ENCODE results near the gene ZNF219. TPM values are rescaled to one million over a fixed set of nuclear protein-coding genes. Genes with fewer than 3 reads are reported as not detected.
"Not testable (repeated sequence)": the region's sequence is repeated elsewhere in the genome, so short reads cannot be mapped to it uniquely, and the experiment has no call there.

Gene ZNF219
- polyA plus RNA-seq, 3 donors: 0.49 to 7.2 (median 0.68) TPM

DNA sequence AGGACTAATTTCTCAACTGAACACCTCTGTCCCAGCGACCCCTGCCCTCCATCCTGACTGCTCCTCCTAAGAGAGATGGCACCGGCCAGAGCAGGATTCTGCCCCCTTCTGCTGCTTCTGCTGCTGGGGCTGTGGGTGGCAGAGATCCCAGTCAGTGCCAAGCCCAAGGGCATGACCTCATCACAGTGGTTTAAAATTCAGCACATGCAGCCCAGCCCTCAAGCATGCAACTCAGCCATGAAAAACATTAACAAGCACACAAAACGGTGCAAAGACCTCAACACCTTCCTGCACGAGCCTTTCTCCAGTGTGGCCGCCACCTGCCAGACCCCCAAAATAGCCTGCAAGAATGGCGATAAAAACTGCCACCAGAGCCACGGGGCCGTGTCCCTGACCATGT is 55.5 kb downstream of the ZNF219 start:
- H3K36me3 ChIP-seq (replicated peaks in 1 of 2; ENCODE audit: control insufficient read depth in 1 of 2, insufficient read depth in 2 of 2, low read length in 2 of 2): no peaks in the 10 kb centered on the region
- Mint-ChIP-seq H3K36me3 (no peaks in the 10 kb centered on the region), H3K4me1 (peaks cover 7% of the 10 kb centered on the region), H3K27me3 (ENCODE audit: low read depth in 3 of 3) (peaks cover 6 to 14% (median 13%) of the 10 kb centered on the region in 3 donors), H3K9me3 (no peaks in the 10 kb centered on the region), H3K4me3 (no peak overlapping the region), H3K27ac (no peak overlapping the region)
- H4K20me1 ChIP-seq (ENCODE audit: insufficient read depth, low read length): no peaks in the 10 kb centered on the region
- H3K4me1 ChIP-seq (ENCODE audit: control insufficient read depth in 1 of 2, insufficient read depth in 2 of 2, low read length in 2 of 2): no peaks in the 10 kb centered on the region
- no peak overlapping the region for H3K9ac ChIP-seq (ENCODE audit: insufficient read depth, low read length, poor library complexity, severe bottlenecking)
- H2AFZ ChIP-seq (ENCODE audit: insufficient read depth, low read depth, low read length, poor library complexity, severe bottlenecking): no peak overlapping the region
- no peaks in the 10 kb centered on the region for H3K9me3 ChIP-seq (replicated peaks in 1 of 2; ENCODE audit: control insufficient read depth in 1 of 2, insufficient read depth in 1 of 2, low read length in 2 of 2)
- H3K4me3 ChIP-seq (replicated peaks in 1 of 3; ENCODE audit: low read depth in 2 of 3, low read length in 3 of 3): no peak overlapping the region
- peaks cover 2 to 38% of the 10 kb centered on the region in 2 donors for H3K27me3 ChIP-seq (ENCODE audit: control insufficient read depth in 2 of 2, insufficient read depth in 2 of 2, low read length in 2 of 2)
- TF ChIP-seq, protein P1, sequence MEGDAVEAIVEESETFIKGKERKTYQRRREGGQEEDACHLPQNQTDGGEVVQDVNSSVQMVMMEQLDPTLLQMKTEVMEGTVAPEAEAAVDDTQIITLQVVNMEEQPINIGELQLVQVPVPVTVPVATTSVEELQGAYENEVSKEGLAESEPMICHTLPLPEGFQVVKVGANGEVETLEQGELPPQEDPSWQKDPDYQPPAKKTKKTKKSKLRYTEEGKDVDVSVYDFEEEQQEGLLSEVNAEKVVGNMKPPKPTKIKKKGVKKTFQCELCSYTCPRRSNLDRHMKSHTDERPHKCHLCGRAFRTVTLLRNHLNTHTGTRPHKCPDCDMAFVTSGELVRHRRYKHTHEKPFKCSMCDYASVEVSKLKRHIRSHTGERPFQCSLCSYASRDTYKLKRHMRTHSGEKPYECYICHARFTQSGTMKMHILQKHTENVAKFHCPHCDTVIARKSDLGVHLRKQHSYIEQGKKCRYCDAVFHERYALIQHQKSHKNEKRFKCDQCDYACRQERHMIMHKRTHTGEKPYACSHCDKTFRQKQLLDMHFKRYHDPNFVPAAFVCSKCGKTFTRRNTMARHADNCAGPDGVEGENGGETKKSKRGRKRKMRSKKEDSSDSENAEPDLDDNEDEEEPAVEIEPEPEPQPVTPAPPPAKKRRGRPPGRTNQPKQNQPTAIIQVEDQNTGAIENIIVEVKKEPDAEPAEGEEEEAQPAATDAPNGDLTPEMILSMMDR (IDR thresholded peaks at IDR 0.05): no peak
- intact Hi-C loops (cut with micrococcal nuclease): no loop called here
- H3K4me2 ChIP-seq (replicated peaks; ENCODE audit: extremely low read depth, low read length, poor library complexity, severe bottlenecking): no peak overlapping the region
- H3K79me2 ChIP-seq (ENCODE audit: insufficient read depth, low read length): no peaks in the 10 kb centered on the region
- DNase-seq: no peak
- WGBS (ENCODE audit: insufficient coverage): 35% methylated on average over 7 of the region's 8 CpGs
- H3K27ac ChIP-seq (ENCODE audit: low read depth in 1 of 2, low read length in 2 of 2): no peak overlapping the region

- H3K27me3 Mint-ChIP-seq (ENCODE audit: low read depth in 3 of 3): peaks cover 6 to 12% (median 11%) of the 10 kb centered on the region in 3 donors
- intact Hi-C loops (cut with micrococcal nuclease): no loop called here
Measured at GRCh38 chr14:21041676-21042433, 56.6 kb downstream of the ZNF219 start, which contains the start of gene RNASE7. Gene RNASE7, plus strand, starts transcription at chr14:21042362. Its CDS starts 631 bp downstream, at chr14:21042993.

DNA sequence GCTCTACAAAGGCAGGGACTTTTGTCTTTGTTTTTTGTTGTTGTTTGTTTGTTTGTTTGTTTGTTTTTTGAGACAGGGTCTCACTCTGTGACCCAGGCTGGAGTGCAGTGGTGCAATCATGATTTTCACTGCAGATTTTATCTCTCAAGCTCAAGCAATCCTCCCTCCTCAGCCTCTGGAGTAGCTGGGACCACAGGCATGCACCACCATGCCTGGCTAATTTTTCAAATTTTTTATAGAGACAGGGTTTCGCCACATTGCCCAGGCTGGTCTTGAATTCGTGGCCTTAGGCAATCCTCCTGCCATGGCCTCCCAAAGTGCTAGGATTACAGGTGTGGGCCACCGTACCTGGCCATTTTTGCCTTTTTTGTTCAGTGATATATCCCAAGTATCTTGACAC is 57.5 kb downstream of the ZNF219 start:
- H3K4me1 ChIP-seq (ENCODE audit: control insufficient read depth in 1 of 2, insufficient read depth in 2 of 2, low read length in 2 of 2); H4K20me1 ChIP-seq (ENCODE audit: insufficient read depth, low read length); H3K27ac Mint-ChIP-seq; H3K4me3 ChIP-seq (replicated peaks in 1 of 3; ENCODE audit: low read depth in 2 of 3, low read length in 3 of 3); H3K9ac ChIP-seq (ENCODE audit: insufficient read depth, low read length, poor library complexity, severe bottlenecking); H3K36me3 ChIP-seq (replicated peaks in 1 of 2; ENCODE audit: control insufficient read depth in 1 of 2, insufficient read depth in 2 of 2, low read length in 2 of 2); intact Hi-C loops (cut with micrococcal nuclease); DNase-seq; H3K9me3 Mint-ChIP-seq; H3K36me3 Mint-ChIP-seq; H3K79me2 ChIP-seq (ENCODE audit: insufficient read depth, low read length); H3K4me3 Mint-ChIP-seq; H2AFZ ChIP-seq (ENCODE audit: insufficient read depth, low read depth, low read length, poor library complexity, severe bottlenecking); H3K4me2 ChIP-seq (replicated peaks; ENCODE audit: extremely low read depth, low read length, poor library complexity, severe bottlenecking); H3K27ac ChIP-seq (ENCODE audit: low read depth in 1 of 2, low read length in 2 of 2); H3K9me3 ChIP-seq (replicated peaks in 1 of 2; ENCODE audit: control insufficient read depth in 1 of 2, insufficient read depth in 1 of 2, low read length in 2 of 2): not testable (repeated sequence)
- Mint-ChIP-seq H3K27me3 (ENCODE audit: low read depth in 3 of 3) (peaks cover 6 to 12% (median 11%) of the 10 kb centered on the region in 3 donors), H3K4me1 (peaks cover 13% of the 10 kb centered on the region)
- WGBS (ENCODE audit: insufficient coverage): 86% methylated on average over 3 of the region's 3 CpGs
- peaks cover 2 to 31% of the 10 kb centered on the region in 2 donors for H3K27me3 ChIP-seq (ENCODE audit: control insufficient read depth in 2 of 2, insufficient read depth in 2 of 2, low read length in 2 of 2)

More at GRCh38 chr14:21041676-21042433, 56.6 kb downstream of the ZNF219 start, which contains the start of gene RNASE7:
- Histone ChIP-seq H2AFZ (ENCODE audit: insufficient read depth, low read depth, low read length, poor library complexity, severe bottlenecking) (no peak within 1 kb of the TSS), H3K79me2 (ENCODE audit: insufficient read depth, low read length) (no peaks in the 10 kb centered on the region), H3K9ac (ENCODE audit: insufficient read depth, low read length, poor library complexity, severe bottlenecking) (no peak within 1 kb of the TSS), H4K20me1 (ENCODE audit: insufficient read depth, low read length) (no peaks in the 10 kb centered on the region), H3K4me3 (replicated peaks in 1 of 3; ENCODE audit: low read depth in 2 of 3, low read length in 3 of 3) (no peak within 1 kb of the TSS), H3K4me1 (ENCODE audit: control insufficient read depth in 1 of 2, insufficient read depth in 2 of 2, low read length in 2 of 2) (no peaks in the 10 kb centered on the region), H3K9me3 (replicated peaks in 1 of 2; ENCODE audit: control insufficient read depth in 1 of 2, insufficient read depth in 1 of 2, low read length in 2 of 2) (no peaks in the 10 kb centered on the region), H3K27me3 (ENCODE audit: control insufficient read depth in 2 of 2, insufficient read depth in 2 of 2, low read length in 2 of 2) (peaks cover 2 to 31% of the 10 kb centered on the region in 2 donors), H3K4me2 (replicated peaks; ENCODE audit: extremely low read depth, low read length, poor library complexity, severe bottlenecking) (no peak within 1 kb of the TSS), H3K36me3 (replicated peaks in 1 of 2; ENCODE audit: control insufficient read depth in 1 of 2, insufficient read depth in 2 of 2, low read length in 2 of 2) (no peaks in the 10 kb centered on the region), H3K27ac (ENCODE audit: low read depth in 1 of 2, low read length in 2 of 2) (no peak within 1 kb of the TSS)
- H3K4me1 Mint-ChIP-seq: peaks cover 9% of the 10 kb centered on the region
- H3K4me3 Mint-ChIP-seq: no peak within 1 kb of the TSS
- WGBS (ENCODE audit: insufficient coverage): 33% methylated on average over 6 of the region's 11 CpGs
- TF ChIP-seq, protein P1 (IDR thresholded peaks at IDR 0.05): no peak
- peak within 1 kb of the TSS in 2 of 7 donors; percentile 9 to 21 for H3K27ac Mint-ChIP-seq
- H3K9me3 Mint-ChIP-seq: no peaks in the 10 kb centered on the region
- DNase-seq: peak; percentile 29 to 75 (median 47)
- no peaks in the 10 kb centered on the region for H3K36me3 Mint-ChIP-seq
